ENCODE data around the gene TMUB1. TPM values are rescaled to one million over a fixed set of nuclear protein-coding genes. Genes with fewer than 3 reads are reported as not detected.

TMUB1 gene
- total and polyA plus RNA-seq, 8 donors, result 12.7 to 86.8 (median 63.6) TPM

DNA sequence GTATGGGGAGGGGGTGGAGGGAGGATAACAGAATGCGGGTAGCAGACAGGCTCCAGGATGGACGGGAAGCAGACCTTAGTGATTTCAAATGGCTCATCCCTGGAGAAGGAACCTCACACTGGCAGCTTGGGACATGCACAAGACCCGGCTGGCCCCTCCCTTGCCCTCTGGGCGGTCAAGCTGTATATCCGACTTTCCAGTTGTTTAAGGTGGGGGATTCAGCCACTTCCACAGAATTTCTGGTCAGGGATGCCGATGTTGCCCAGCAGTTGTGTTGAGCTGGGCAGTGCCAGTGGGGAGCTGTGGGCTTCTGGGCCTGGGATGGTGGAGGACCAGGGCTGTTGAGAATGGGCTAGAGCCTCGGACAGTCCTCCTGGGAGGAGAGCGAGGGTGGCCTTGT is 45.4 kb upstream of the TMUB1 start:
- intact Hi-C loops (cut with DNase I; ENCODE audit: low total_unique reads), result loop anchor here (5.0 kb wide), 1 partner anchor 39 kb away; the partner anchor contains the start of gene GBX1
- WGBS, 5 donors, result 85 to 93% (median 89%) methylated on average over 6 to 8 of the region's 8 CpGs
- TF ChIP-seq, protein P1, sequence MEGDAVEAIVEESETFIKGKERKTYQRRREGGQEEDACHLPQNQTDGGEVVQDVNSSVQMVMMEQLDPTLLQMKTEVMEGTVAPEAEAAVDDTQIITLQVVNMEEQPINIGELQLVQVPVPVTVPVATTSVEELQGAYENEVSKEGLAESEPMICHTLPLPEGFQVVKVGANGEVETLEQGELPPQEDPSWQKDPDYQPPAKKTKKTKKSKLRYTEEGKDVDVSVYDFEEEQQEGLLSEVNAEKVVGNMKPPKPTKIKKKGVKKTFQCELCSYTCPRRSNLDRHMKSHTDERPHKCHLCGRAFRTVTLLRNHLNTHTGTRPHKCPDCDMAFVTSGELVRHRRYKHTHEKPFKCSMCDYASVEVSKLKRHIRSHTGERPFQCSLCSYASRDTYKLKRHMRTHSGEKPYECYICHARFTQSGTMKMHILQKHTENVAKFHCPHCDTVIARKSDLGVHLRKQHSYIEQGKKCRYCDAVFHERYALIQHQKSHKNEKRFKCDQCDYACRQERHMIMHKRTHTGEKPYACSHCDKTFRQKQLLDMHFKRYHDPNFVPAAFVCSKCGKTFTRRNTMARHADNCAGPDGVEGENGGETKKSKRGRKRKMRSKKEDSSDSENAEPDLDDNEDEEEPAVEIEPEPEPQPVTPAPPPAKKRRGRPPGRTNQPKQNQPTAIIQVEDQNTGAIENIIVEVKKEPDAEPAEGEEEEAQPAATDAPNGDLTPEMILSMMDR (IDR thresholded peaks at IDR 0.05), result no peak
- Histone ChIP-seq H3K27me3 (no peaks in the 10 kb centered on the region), H3K4me1 (peaks cover 14 to 31% (median 23%) of the 10 kb centered on the region in 4 donors), H3K4me3 (no peak overlapping the region), H3K27ac (no peak overlapping the region), H3K36me3 (peaks cover 53 to 90% (median 82%) of the 10 kb centered on the region in 4 donors), H3K9me3 (no peaks in the 10 kb centered on the region)
- DNase-seq, result no peak

DNA sequence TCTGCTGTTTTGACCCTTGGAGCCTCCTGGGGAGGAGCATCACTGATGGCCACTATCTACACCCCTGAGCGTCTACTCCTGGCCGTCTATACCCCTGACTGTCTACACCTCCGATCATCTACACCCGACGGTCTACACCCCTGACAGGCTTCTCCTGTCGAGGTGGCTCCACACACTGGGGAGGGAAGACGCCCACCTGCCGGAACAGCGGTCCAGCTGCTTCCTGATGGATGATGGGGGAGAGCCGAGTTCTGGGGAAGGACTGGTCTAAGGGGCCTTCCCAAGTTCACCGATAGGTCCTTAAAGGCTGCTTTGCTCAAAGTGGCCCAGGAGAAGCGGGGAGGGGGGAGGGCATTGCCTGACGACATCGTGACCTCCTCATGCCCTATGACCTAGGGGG is 44.9 kb upstream of the TMUB1 start:
- intact Hi-C loops (cut with DNase I; ENCODE audit: low total_unique reads), result loop anchor here (5.0 kb wide), 1 partner anchor 39 kb away; the partner anchor contains the start of gene GBX1
- TF ChIP-seq POLR2AphosphoS5 (IDR thresholded peaks at IDR 0.05) (no peak), EP300 (IDR thresholded peaks at IDR 0.05) (no peak), POLR2A (IDR thresholded peaks at IDR 0.05) (no peak)
- TF ChIP-seq, protein P1 (IDR thresholded peaks at IDR 0.05), result no peak
- H3K4me1 ChIP-seq, result peaks cover 14 to 32% (median 24%) of the 10 kb centered on the region in 4 donors

DNA sequence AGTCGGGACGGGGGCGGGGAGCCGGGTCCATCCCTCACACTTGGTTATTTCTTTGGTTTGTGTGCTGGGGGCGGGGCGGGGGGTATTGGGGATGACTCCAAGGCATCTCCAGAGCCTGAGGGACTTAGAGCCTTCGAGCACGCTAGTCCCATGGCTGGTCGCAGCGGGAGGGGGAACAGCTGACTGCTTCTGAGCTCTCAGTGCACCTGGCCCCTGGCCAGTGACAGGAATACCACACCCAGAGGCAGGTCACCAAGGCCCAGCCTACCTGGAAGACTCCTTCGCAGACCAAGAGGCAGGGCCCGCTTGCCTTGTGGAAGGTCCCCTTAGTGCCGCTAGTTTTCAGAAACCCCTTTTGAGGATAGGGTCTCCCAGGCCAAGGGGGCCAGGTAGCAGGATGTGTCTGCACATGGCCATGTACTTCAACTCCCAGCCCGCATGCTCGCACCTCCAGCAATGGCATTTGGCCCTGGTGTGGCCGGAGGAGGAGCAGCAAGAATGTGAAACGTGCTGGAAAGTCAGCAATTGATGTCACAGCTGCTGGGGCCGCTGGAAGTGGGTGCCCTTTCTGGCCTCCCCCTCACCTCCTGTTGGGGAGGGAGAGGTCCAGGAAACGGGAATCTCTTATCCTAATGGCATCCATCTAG is 43.3 kb upstream of the TMUB1 start:
- H3K4me1 ChIP-seq, result peaks cover 14 to 32% (median 24%) of the 10 kb centered on the region in 4 donors
- no peak overlapping the region for H3K27ac ChIP-seq
- WGBS, 5 donors, result 50 to 61% (median 55%) methylated on average over 5 to 19 of the region's 19 CpGs
- peaks cover 46 to 90% (median 82%) of the 10 kb centered on the region in 4 donors for H3K36me3 ChIP-seq
- intact Hi-C loops (cut with DNase I; ENCODE audit: low total_unique reads), result loop anchor here (5.0 kb wide), 1 partner anchor 41 kb away; the partner anchor contains the start of gene GBX1
- no peaks in the 10 kb centered on the region for H3K9me3 ChIP-seq
- H3K4me3 ChIP-seq, result peak overlapping the region in 2 of 4 donors; percentile 42 to 48
- TF ChIP-seq POLR2AphosphoS5 (IDR thresholded peaks at IDR 0.05) (no peak), EP300 (IDR thresholded peaks at IDR 0.05) (no peak), POLR2A (IDR thresholded peaks at IDR 0.05) (no peak)
- TF ChIP-seq, protein P1 (IDR thresholded peaks at IDR 0.05), result no peak
- no peaks in the 10 kb centered on the region for H3K27me3 ChIP-seq
- peak; percentile 56 to 77 for DNase-seq

More for the DNA sequence above, 44.9 kb upstream of the TMUB1 start:
- Histone ChIP-seq H3K4me3 (no peak overlapping the region), H3K36me3 (peaks cover 49 to 90% (median 82%) of the 10 kb centered on the region in 4 donors), H3K27ac (no peak overlapping the region), H3K9me3 (no peaks in the 10 kb centered on the region), H3K27me3 (no peaks in the 10 kb centered on the region)
- WGBS, 5 donors, result 77 to 91% (median 83%) methylated on average over 11 to 14 of the region's 14 CpGs
- DNase-seq, result no peak

DNA sequence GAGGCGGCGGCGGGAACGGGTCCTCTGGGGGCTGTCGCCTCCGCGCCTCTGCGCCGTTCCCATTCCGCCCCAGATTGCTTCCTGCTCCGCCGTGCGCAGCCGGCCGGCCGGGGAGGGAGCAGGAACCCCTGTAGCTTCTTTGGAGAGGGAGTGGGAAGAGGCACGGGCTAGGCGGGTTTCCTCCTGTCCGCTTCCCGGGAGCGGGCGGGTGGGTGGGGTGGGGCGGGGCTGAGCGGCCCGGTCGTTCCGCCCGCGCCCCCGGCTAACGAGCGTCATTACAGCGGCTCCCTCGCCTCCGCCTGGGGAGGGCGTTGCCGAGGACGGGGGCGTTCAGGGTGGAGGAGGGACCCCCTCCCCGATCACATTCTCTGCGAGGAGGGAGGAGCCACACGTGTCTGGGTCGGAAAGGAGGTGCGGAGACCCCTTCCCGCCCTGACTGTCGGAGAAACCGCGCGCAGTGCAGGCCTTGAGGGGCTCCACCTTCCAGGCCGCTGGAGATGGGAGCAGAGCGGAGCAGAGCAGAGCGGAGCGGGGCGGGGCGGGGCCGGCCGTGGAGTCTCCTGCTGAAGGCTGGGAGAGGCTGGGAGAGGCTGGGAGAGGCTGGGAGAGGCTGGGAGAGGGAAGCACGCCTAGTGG is 42.7 kb upstream of the TMUB1 start:
- WGBS, 5 donors, result 10 to 34% (median 26%) methylated on average over 42 to 58 of the region's 58 CpGs
- H3K27me3 ChIP-seq, result no peaks in the 10 kb centered on the region
- H3K9me3 ChIP-seq, result no peaks in the 10 kb centered on the region
- peak overlapping the region; percentile 40 to 48 (median 44) for H3K4me3 ChIP-seq
- DNase-seq, result peak in 1 of 2 donors; percentile 69
- TF ChIP-seq POLR2AphosphoS5 (IDR thresholded peaks at IDR 0.05) (no peak), POLR2A (IDR thresholded peaks at IDR 0.05) (no peak), EP300 (IDR thresholded peaks at IDR 0.05) (no peak)
- TF ChIP-seq, protein P1 (IDR thresholded peaks at IDR 0.05), result no peak
- peaks cover 14 to 32% (median 24%) of the 10 kb centered on the region in 4 donors for H3K4me1 ChIP-seq
- H3K27ac ChIP-seq, result peak overlapping the region in 1 of 5 donors; percentile 13
- intact Hi-C loops (cut with DNase I; ENCODE audit: low total_unique reads), result loop anchor here (5.0 kb wide), 1 partner anchor 41 kb away; the partner anchor contains the start of gene GBX1
- peaks cover 45 to 90% (median 82%) of the 10 kb centered on the region in 4 donors for H3K36me3 ChIP-seq
